Ishikawa (cell line): ENCODE results near the gene ZNF423.

Source experiments
- CEBPB ChIP-seq: IDR thresholded peaks from 2 replicates; pipeline ENCODE4 v1.6.1; 2012
- CREB1 ChIP-seq: IDR thresholded peaks from 2 replicates; pipeline ENCODE4 v1.6.1; 2012; ENCODE audit warnings: low read depth
- EGR1 ChIP-seq: IDR thresholded peaks from 2 replicates; pipeline ENCODE4 v1.6.1; 2012
- EP300 ChIP-seq: IDR thresholded peaks from 2 replicates; pipeline ENCODE4 v1.6.1; 2012; ENCODE audit warnings: borderline replicate concordance
- FOXM1 ChIP-seq: IDR thresholded peaks from 2 replicates; pipeline ENCODE4 v1.6.1; 2012; ENCODE audit warnings: low read depth, borderline replicate concordance
- NFIC ChIP-seq: IDR thresholded peaks from 2 replicates; pipeline ENCODE4 v1.6.1; 2012
- RAD21 ChIP-seq: IDR thresholded peaks from 2 replicates; pipeline ENCODE4 v1.6.1; 2012; ENCODE audit warnings: low read depth
- TAF1 ChIP-seq: IDR thresholded peaks from 2 replicates; pipeline ENCODE4 v1.6.1; 2012; ENCODE audit warnings: low read depth, mild to moderate bottlenecking
- TCF12 ChIP-seq: IDR thresholded peaks from 2 replicates; pipeline ENCODE4 v1.6.1; 2012; ENCODE audit warnings: low read depth
- TEAD4 ChIP-seq: IDR thresholded peaks from 2 replicates; pipeline ENCODE4 v1.6.1; 2012
- YY1 ChIP-seq: IDR thresholded peaks from 2 replicates; pipeline ENCODE4 v1.6.1; 2012; ENCODE audit warnings: low read depth
- ZBTB7A ChIP-seq: IDR thresholded peaks from 2 replicates; pipeline ENCODE4 v1.6.1; 2012; ENCODE audit warnings: low read depth
- TF ChIP-seq, protein P1 (sequence below): IDR thresholded peaks from 2 replicates; pipeline ENCODE4 v1.6.1; 2012
- TF ChIP-seq, protein P2 (sequence below): IDR thresholded peaks from 2 replicates; pipeline ENCODE4 v1.6.1; 2012
- TF ChIP-seq, protein P3 (sequence below): IDR thresholded peaks from 2 replicates; pipeline ENCODE4 v1.6.1; 2012; ENCODE audit warnings: low read depth, mild to moderate bottlenecking

ZNF423 gene

DNA sequence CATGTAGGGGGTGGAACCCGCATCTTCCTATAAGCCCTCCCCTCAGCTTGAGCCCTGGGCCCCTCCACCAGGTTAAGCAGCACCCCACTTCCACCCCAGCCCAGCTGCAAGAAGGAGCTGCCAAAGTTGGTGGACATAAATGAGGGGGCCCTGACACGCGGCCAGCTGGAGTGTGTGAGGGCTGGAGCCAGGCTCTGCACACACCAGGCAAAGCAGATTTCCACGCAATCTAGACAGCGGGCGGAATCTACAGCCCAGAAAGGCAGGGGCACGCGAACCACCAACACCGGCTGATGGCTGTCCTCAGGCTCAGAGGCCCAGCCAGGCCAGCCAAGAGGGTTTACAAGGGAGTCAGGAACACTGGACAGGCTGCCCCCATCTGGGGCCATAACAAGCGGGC is 171.2 kb downstream of the ZNF423 start:
- no peak for TF ChIP-seq YY1
- TF ChIP-seq, protein P1, sequence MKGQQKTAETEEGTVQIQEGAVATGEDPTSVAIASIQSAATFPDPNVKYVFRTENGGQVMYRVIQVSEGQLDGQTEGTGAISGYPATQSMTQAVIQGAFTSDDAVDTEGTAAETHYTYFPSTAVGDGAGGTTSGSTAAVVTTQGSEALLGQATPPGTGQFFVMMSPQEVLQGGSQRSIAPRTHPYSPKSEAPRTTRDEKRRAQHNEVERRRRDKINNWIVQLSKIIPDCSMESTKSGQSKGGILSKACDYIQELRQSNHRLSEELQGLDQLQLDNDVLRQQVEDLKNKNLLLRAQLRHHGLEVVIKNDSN, result no peak
- TF ChIP-seq EGR1, result no peak

DNA sequence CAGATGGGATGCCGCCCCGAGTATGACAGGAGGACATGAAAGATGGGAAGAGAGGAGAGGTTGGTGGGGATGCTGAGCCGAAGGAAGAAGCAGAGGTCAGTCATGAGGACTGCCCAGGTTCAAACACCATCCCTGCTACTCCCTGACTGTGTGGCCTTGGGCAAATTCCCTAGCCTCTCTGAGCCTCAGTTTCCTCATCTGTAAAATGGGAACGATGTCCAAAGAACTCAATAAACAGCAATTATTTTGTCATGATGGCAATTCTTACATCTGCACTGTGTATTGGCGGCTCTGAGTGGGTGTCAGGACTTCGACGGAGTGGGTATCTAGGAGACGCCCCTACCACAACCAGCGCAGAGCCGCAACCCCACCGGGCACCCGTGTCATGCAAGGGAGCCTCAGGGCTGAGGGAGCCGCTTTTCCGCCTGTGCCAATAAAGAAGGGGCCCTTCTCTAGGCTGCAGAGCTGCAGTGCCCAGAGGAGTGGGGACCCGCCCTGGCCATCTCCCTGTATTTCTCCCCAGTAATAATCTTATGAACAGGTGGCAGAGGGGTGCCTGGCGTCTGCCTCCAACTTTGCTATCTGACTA is 173.2 kb downstream of the ZNF423 start:
- TF ChIP-seq NFIC (no peak), TEAD4 (no peak), CEBPB (no peak), TCF12 (no peak), CREB1 (no peak), ZBTB7A (no peak), FOXM1 (no peak), TAF1 (no peak), EGR1 (no peak), EP300 (no peak), RAD21 (no peak), YY1 (no peak)
- TF ChIP-seq, protein P2, sequence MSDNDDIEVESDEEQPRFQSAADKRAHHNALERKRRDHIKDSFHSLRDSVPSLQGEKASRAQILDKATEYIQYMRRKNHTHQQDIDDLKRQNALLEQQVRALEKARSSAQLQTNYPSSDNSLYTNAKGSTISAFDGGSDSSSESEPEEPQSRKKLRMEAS, result no peak
- TF ChIP-seq, protein P3, sequence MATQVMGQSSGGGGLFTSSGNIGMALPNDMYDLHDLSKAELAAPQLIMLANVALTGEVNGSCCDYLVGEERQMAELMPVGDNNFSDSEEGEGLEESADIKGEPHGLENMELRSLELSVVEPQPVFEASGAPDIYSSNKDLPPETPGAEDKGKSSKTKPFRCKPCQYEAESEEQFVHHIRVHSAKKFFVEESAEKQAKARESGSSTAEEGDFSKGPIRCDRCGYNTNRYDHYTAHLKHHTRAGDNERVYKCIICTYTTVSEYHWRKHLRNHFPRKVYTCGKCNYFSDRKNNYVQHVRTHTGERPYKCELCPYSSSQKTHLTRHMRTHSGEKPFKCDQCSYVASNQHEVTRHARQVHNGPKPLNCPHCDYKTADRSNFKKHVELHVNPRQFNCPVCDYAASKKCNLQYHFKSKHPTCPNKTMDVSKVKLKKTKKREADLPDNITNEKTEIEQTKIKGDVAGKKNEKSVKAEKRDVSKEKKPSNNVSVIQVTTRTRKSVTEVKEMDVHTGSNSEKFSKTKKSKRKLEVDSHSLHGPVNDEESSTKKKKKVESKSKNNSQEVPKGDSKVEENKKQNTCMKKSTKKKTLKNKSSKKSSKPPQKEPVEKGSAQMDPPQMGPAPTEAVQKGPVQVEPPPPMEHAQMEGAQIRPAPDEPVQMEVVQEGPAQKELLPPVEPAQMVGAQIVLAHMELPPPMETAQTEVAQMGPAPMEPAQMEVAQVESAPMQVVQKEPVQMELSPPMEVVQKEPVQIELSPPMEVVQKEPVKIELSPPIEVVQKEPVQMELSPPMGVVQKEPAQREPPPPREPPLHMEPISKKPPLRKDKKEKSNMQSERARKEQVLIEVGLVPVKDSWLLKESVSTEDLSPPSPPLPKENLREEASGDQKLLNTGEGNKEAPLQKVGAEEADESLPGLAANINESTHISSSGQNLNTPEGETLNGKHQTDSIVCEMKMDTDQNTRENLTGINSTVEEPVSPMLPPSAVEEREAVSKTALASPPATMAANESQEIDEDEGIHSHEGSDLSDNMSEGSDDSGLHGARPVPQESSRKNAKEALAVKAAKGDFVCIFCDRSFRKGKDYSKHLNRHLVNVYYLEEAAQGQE, result no peak
- TF ChIP-seq, protein P1, result no peak

DNA sequence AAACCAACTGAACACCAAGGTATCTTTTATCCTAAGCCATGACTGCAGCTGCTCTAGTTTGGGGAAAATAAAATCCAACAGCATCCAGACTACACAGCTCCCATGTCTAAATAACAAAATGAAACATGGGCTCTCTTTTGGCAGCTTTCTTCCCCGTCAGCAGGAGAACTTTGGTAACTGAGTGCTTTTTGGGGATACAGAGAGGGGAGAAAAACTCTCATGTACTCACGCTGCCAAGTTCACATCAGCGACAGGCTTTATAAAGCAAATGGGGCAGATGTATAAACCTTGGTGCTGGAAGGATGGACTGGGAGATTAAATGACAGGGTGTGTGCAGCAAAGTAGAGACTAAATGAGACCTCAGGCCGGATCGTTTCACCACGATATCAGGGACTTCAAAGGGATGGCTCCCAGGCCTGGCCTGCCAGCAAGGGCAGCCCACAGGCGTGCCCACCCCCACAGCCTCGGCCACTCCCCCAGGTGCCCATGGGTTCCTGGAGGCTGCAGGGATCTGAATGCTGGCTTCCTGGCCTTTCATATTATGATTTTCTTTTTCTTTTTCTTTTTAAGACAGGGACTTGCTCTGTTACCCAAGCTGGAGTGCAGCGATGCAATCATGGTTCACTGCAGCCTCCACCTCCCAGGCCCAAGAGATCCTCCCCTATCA is 174.6 kb downstream of the ZNF423 start:
- no peak for TF ChIP-seq RAD21
- no peak for TF ChIP-seq TEAD4
- no peak for TF ChIP-seq CREB1
- no peak for TF ChIP-seq YY1
- TF ChIP-seq ZBTB7A, result no peak
- no peak for TF ChIP-seq NFIC
- TF ChIP-seq TCF12, result no peak

DNA sequence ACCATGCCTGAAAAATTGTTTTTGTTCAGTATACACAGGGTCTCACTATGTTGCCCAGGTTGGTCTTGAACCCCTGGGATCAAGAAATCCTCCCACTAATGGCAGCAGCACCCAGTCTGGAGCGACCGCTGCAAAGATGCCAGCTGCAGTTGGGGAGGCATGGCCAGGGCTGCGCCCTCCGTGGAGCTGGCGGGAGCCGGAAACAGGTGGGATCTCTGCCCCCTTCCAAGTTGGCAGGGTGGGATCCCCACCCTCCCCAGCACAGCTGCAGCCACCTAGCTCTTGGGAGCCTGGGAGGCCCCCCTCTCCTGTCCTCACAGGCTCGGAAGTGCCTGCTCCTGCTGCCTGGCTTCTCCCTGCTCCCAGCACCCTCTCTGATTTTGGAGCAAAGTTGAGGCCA is 176.8 kb downstream of the ZNF423 start:
- TF ChIP-seq TAF1 (no peak), ZBTB7A (no peak), RAD21 (no peak), TCF12 (no peak), NFIC (no peak), TEAD4 (no peak), CREB1 (no peak), FOXM1 (no peak), YY1 (no peak), EP300 (no peak), EGR1 (no peak), CEBPB (no peak)
- TF ChIP-seq, protein P2, result no peak
- TF ChIP-seq, protein P3, result no peak
- TF ChIP-seq, protein P1, result no peak

DNA sequence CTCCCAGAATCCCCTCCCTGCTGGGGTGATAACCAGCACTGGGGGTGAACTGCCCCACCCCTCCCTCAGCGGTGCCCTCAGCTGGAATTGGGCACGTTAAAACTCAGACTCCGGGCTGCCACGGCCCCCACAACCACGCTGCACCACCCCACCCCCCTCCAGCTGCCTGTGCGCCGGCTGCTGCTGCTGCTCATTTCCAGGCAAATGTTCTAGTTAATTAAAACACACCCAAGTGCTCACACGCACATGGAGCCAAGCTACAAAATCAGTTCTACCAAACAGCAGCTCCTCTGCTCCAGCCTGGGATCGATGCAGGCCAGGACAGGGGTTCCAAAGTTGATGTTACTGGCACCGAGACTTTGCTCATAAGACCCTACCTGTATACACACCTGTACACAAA is 180.5 kb downstream of the ZNF423 start:
- TF ChIP-seq CEBPB, result no peak
- TF ChIP-seq YY1, result no peak
- TF ChIP-seq, protein P2, result no peak
- TF ChIP-seq TCF12, result no peak
- no peak for TF ChIP-seq TAF1
- TF ChIP-seq EP300, result no peak
- TF ChIP-seq RAD21, result no peak
- no peak for TF ChIP-seq CREB1
- TF ChIP-seq ZBTB7A, result no peak
- TF ChIP-seq, protein P1, result no peak
- no peak for TF ChIP-seq EGR1
- no peak for TF ChIP-seq NFIC
- TF ChIP-seq TEAD4, result no peak
- TF ChIP-seq, protein P3, result no peak
- TF ChIP-seq FOXM1, result no peak
